OCI-LY7 (cell line): Measurements from ENCODE around the gene KRTAP5-2.

ENCODE experiments used
- CTCF ChIP-seq: fragments of 200-600 bp; sonication (generic); conservative IDR thresholded peaks from 2 replicates; pipeline ENCODE4 v1.5.1; 2014; ENCODE audit warnings: mild to moderate bottlenecking, antibody characterized with exemption, low read length, moderate library complexity, mixed read lengths
- EZH2phosphoT487 ChIP-seq: fragments of 200-600 bp; sonication (generic); IDR thresholded peaks from 2 replicates; pipeline ENCODE4 v1.6.1; 2018; ENCODE audit warnings: low read depth, borderline replicate concordance, mild to moderate bottlenecking, mixed run types, antibody characterized with exemption, low read length, moderate library complexity, mixed read lengths

- TF ChIP-seq EZH2phosphoT487: no peak
- no peak for TF ChIP-seq CTCF
These were observed 29.6 kb downstream of the KRTAP5-2 start for GRCh38 chr11:1568441-1568911.
